ENCODE measurements around the gene GORASP1. TPM values are rescaled to one million over a fixed set of nuclear protein-coding genes. Genes with fewer than 3 reads are reported as not detected.
"Not testable (repeated sequence)": the region's sequence is repeated elsewhere in the genome, so short reads cannot be mapped to it uniquely, and the experiment has no call there.

GORASP1 gene
- total RNA-seq, 8 experiments from 2014 or later = 25.9 to 67.3 (median 38.2) TPM

GRCh38 chr3:39061228-39061627, 46.2 kb downstream of the GORASP1 start:
- H3K4me3 ChIP-seq; ATAC-seq (replicated peaks in 6 of 8); H3K27ac ChIP-seq; H3K4me1 ChIP-seq (replicated peaks in 1 of 2); in situ Hi-C loops (cut with MboI; ENCODE audit: low pct_unique_long_range_greater_than_20kb in 2 of 9, low sequenced_read_pairs in 9 of 9, unreplicated experiment in 9 of 9): not testable (repeated sequence)
- WGBS, 10 experiments = 71 to 100% methylated on average over 1 of the region's 2 CpGs; no CpG with 5 or more reads in 8 of the 10 experiments

GRCh38 chr3:39056151-39056550, 51.3 kb downstream of the GORASP1 start:
- H3K27ac ChIP-seq = no peak overlapping the region

GRCh38 chr3:39053696-39054095, 53.7 kb downstream of the GORASP1 start:
- Histone ChIP-seq H3K27ac (no peak overlapping the region), H3K4me3 (no peak overlapping the region), H3K4me1 (replicated peaks in 1 of 2) (peaks cover 12 to 15% of the 10 kb centered on the region in 2 donors)
- no peak for ATAC-seq (replicated peaks in 6 of 8)
- in situ Hi-C loops (cut with MboI; ENCODE audit: low pct_unique_long_range_greater_than_20kb in 2 of 9, low sequenced_read_pairs in 9 of 9, unreplicated experiment in 9 of 9) = no loop called here
- WGBS, 10 experiments = 70 to 100% (median 96%) methylated on average over 1 to 2 of the region's 2 CpGs; no CpG with 5 or more reads in 4 of the 10 experiments

More at GRCh38 chr3:39056151-39056550, 51.3 kb downstream of the GORASP1 start:
- 78 to 100% (median 92%) methylated on average over 1 to 3 of the region's 3 CpGs; no CpG with 5 or more reads in 1 of the 10 experiments for WGBS, 10 experiments
- ATAC-seq (replicated peaks in 6 of 8) = no peak
- in situ Hi-C loops (cut with MboI; ENCODE audit: low pct_unique_long_range_greater_than_20kb in 2 of 9, low sequenced_read_pairs in 9 of 9, unreplicated experiment in 9 of 9) = no loop called here
- peaks cover 8 to 13% of the 10 kb centered on the region in 2 donors for H3K4me1 ChIP-seq (replicated peaks in 1 of 2)
- no peak overlapping the region for H3K4me3 ChIP-seq

- peaks cover 12 to 15% of the 10 kb centered on the region in 2 donors for H3K4me1 ChIP-seq (replicated peaks in 1 of 2)
- peak overlapping the region; percentile 97 to 98 for H3K27ac ChIP-seq
- peak overlapping the region; percentile 91 to 95 (median 93) for H3K4me3 ChIP-seq
- in situ Hi-C loops (cut with MboI; ENCODE audit: low pct_unique_long_range_greater_than_20kb in 2 of 9, low sequenced_read_pairs in 9 of 9, unreplicated experiment in 9 of 9) = no loop called here
- ATAC-seq (replicated peaks in 6 of 8) = no peak
- 0 to 2% (median 0%) methylated on average over 1 to 10 of the region's 11 CpGs; no CpG with 5 or more reads in 5 of the 10 experiments for WGBS, 10 experiments
Measured at GRCh38 chr3:39052583-39052982, 54.8 kb downstream of the GORASP1 start.

GRCh38 chr3:39051649-39052561, 55.5 kb downstream of the GORASP1 start, which contains the start of the genes SCN11A and WDR48:
TSS of gene SCN11A (minus strand) at chr3:39051944. CDS start at chr3:38950362, 101,582 bp downstream.
TSS of gene WDR48 (plus strand) at chr3:39052016. CDS start at chr3:39052026, 10 bp downstream.
- 0 to 18% (median 5%) methylated on average over 1 to 11 of the region's 68 CpGs; no CpG with 5 or more reads in 3 of the 10 experiments for WGBS, 10 experiments
- peaks cover 12 to 15% of the 10 kb centered on the region in 2 donors for H3K4me1 ChIP-seq (replicated peaks in 1 of 2)
- peak within 1 kb of the TSS; percentile 91 to 95 (median 93) for H3K4me3 ChIP-seq
- in situ Hi-C loops (cut with MboI; ENCODE audit: low pct_unique_long_range_greater_than_20kb in 2 of 9, low sequenced_read_pairs in 9 of 9, unreplicated experiment in 9 of 9) = no loop called here
- H3K27ac ChIP-seq = peak within 1 kb of the TSS; percentile 97 to 98
- ATAC-seq (replicated peaks in 6 of 8) = peak; percentile 95 to 98 (median 98)

GRCh38 chr3:39050029-39050428, 57.4 kb downstream of the GORASP1 start:
- H3K4me1 ChIP-seq (replicated peaks in 1 of 2) = peaks cover 12 to 15% of the 10 kb centered on the region in 2 donors
- no peak for ATAC-seq (replicated peaks in 6 of 8)
- in situ Hi-C loops (cut with MboI; ENCODE audit: low pct_unique_long_range_greater_than_20kb in 2 of 9, low sequenced_read_pairs in 9 of 9, unreplicated experiment in 9 of 9) = no loop called here
- no peak overlapping the region for H3K4me3 ChIP-seq
- H3K27ac ChIP-seq = no peak overlapping the region

Other genes starting within 250 kb of the GORASP1 start
- gene SCN11A, start 55.7 kb downstream of the GORASP1 start, total RNA-seq = 1 to 10 TPM in 1 of 8 experiments, under 1 TPM in 7; 0.27 to 1.2 (median 0.46) TPM
- 10 to 100 TPM; 35.3 to 66.0 (median 51.9) TPM for gene WDR48, start 55.6 kb downstream of the GORASP1 start, total RNA-seq
- 1 to 10 TPM; 1.6 to 7.7 (median 5.1) TPM for gene TTC21A, start 53 bp upstream of the GORASP1 start, total RNA-seq
- gene CSRNP1, start 46.0 kb upstream of the GORASP1 start, total RNA-seq = 10 to 100 TPM in 1 of 8 experiments, 1 to 10 TPM in 7; 1.4 to 31.9 (median 4.0) TPM
- under 1 TPM; 0.05 to 0.66 (median 0.15) TPM for gene XIRP1, start 85.0 kb upstream of the GORASP1 start, total RNA-seq
- gene CX3CR1, start 172.4 kb upstream of the GORASP1 start, total RNA-seq = under 1 TPM in 6 of 8 experiments, not detected in 2; 0.08 to 0.40 (median 0.19) TPM
- gene CCR8, start 222.1 kb upstream of the GORASP1 start, total RNA-seq = under 1 TPM in 2 of 8 experiments, not detected in 6; 0.27 to 0.35 TPM

All from motor neuron (in vitro differentiated cells).